PFSK-1 (cell line): Measurements from ENCODE around the gene FCSK.

Experiments
- FOXP2 ChIP-seq: optimal IDR thresholded peaks from 2 replicates; pipeline ENCODE3; 2011; ENCODE audit warnings: borderline replicate concordance, control low read depth, inconsistent platforms; ENCODE audit not compliant: insufficient read depth; ENCODE audit errors: extremely low read length, extremely low read depth
- POLR2AphosphoS5 ChIP-seq: IDR thresholded peaks from 2 replicates; pipeline ENCODE4 v1.6.1; 2012; ENCODE audit warnings: low read depth, mild to moderate bottlenecking, control low read depth, low read length, moderate library complexity
- SIN3A ChIP-seq: IDR thresholded peaks from 2 replicates; pipeline ENCODE4 v1.6.1; 2012; ENCODE audit warnings: mild to moderate bottlenecking, low read length, moderate library complexity, borderline replicate concordance; ENCODE audit not compliant: insufficient read depth
- TAF1 ChIP-seq: IDR thresholded peaks from 2 replicates; pipeline ENCODE4 v1.6.1; 2012; ENCODE audit warnings: low read length, control low read depth, borderline replicate concordance; ENCODE audit not compliant: insufficient read depth
- TF ChIP-seq, protein P1 (sequence below), 2 experiments: IDR thresholded peaks; 2 replicates each; pipeline versions ENCODE4 v1.6.1 to v1.8.0; 2011 to 2012; ENCODE audit warnings: low read depth in 2 of 2, low read length in 2 of 2, control low read depth in 1 of 2, inconsistent platforms in 1 of 2, mild to moderate bottlenecking in 1 of 2, moderate library complexity in 1 of 2; ENCODE audit not compliant: insufficient read depth in 1 of 2

DNA sequence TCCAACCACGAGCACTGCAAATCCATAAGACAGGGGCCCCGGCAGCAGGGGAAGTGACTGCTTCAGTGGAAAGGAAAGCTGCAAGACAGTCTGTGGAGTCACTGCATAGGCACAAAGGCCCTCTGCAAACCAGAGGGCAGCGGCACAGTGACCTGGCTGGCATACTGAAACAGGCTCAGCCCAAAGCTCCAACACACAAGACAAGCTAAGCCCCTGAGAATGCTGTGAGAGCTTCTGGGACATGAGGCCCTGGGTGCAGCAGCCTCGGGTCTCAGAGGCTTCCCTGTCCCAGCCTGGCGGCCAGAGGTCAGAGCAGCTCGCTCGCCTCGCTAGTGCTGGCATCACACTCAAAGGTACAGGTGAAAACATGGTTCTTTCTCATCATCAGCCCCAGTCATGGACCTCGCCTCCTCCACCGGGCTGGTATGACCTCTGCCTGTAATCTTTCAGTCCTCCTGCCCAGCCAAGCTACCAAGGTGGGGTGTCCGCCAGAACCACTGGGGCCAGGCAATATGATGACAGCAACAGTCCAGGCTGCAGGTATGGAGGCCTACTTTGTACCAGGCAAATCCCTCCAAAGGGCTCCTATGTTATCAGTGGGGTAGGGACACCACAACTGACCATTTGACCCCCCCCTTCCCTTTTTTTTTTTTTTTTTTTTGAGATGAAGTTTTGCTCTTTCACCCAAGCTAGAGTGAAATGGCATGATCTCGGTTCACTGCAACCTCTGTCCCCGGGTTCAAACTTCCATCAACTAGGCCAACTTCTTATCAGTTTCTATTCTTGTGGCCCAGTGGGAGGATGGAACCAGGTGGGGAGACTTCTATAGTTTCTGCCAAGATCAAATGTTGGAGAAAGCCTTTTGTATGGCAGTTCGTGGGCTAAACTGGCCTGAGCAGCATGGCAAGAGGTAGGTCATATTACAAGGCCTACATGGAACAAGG, 34.7 kb upstream of the FCSK start:
- TF ChIP-seq POLR2AphosphoS5 = no peak
- TF ChIP-seq, protein P1, sequence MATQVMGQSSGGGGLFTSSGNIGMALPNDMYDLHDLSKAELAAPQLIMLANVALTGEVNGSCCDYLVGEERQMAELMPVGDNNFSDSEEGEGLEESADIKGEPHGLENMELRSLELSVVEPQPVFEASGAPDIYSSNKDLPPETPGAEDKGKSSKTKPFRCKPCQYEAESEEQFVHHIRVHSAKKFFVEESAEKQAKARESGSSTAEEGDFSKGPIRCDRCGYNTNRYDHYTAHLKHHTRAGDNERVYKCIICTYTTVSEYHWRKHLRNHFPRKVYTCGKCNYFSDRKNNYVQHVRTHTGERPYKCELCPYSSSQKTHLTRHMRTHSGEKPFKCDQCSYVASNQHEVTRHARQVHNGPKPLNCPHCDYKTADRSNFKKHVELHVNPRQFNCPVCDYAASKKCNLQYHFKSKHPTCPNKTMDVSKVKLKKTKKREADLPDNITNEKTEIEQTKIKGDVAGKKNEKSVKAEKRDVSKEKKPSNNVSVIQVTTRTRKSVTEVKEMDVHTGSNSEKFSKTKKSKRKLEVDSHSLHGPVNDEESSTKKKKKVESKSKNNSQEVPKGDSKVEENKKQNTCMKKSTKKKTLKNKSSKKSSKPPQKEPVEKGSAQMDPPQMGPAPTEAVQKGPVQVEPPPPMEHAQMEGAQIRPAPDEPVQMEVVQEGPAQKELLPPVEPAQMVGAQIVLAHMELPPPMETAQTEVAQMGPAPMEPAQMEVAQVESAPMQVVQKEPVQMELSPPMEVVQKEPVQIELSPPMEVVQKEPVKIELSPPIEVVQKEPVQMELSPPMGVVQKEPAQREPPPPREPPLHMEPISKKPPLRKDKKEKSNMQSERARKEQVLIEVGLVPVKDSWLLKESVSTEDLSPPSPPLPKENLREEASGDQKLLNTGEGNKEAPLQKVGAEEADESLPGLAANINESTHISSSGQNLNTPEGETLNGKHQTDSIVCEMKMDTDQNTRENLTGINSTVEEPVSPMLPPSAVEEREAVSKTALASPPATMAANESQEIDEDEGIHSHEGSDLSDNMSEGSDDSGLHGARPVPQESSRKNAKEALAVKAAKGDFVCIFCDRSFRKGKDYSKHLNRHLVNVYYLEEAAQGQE (IDR thresholded peaks at IDR 0.05; ENCODE audit: insufficient read depth in 1 of 2, low read depth in 2 of 2, low read length in 2 of 2) = no peak
- no peak for TF ChIP-seq TAF1
- TF ChIP-seq SIN3A = no peak
- no peak for TF ChIP-seq FOXP2
